Epithelial cell of proximal tubule (primary cell): Measurements from ENCODE around the gene MYO3B. TPM values are rescaled to one million over a fixed set of nuclear protein-coding genes. Genes with fewer than 3 reads are reported as not detected.
"Not testable (repeated sequence)": the region's sequence is repeated elsewhere in the genome, so short reads cannot be mapped to it uniquely, and the experiment has no call there.

Experiments used
- DNase-seq: peaks from one replicate; pipeline ENCODE4 v3.0.0-alpha.2; 2011; ENCODE audit warnings: low read depth
- H3K4me3 ChIP-seq: 2 replicates; pipeline ENCODE4 v1.5.1; 2011; ENCODE audit warnings: low read depth, mild to moderate bottlenecking, low read length
- total RNA-seq: library from RNA; depleted of rRNA; stranded (reverse); fragments of >200 nt; gene quantifications from 2 replicates; pipeline ENCODE4 v1.2.3, GENCODE V29; 2015
- TF ChIP-seq, protein P1 (sequence below): conservative IDR thresholded peaks from 2 replicates; pipeline ENCODE4 v1.5.1; 2012; ENCODE audit warnings: low read depth, mild to moderate bottlenecking, low read length

Gene MYO3B
- total RNA-seq, 1 donor from 2014 or later = 0.35 TPM

DNA sequence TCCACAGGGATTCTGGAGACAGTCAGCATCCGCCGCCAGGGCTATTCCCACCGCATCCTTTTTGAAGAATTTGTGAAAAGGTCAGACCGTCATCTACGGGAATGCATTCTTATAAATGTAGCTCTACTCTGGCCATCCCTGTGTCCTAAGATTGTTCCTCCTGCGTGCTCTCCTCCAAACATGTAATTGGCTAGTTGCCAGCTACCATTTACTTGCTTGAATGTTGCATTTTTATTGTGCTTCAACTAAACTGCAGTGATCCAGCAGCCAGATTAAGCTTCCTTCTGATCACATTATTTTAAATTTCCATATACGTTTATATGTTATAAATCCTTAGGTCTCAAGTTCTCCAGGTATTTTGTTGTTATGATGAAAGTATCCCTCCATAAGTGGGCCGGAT is 288.7 kb downstream of the MYO3B start:
- H3K4me3 ChIP-seq = no peak overlapping the region
- DNase-seq = no peak
- TF ChIP-seq, protein P1, sequence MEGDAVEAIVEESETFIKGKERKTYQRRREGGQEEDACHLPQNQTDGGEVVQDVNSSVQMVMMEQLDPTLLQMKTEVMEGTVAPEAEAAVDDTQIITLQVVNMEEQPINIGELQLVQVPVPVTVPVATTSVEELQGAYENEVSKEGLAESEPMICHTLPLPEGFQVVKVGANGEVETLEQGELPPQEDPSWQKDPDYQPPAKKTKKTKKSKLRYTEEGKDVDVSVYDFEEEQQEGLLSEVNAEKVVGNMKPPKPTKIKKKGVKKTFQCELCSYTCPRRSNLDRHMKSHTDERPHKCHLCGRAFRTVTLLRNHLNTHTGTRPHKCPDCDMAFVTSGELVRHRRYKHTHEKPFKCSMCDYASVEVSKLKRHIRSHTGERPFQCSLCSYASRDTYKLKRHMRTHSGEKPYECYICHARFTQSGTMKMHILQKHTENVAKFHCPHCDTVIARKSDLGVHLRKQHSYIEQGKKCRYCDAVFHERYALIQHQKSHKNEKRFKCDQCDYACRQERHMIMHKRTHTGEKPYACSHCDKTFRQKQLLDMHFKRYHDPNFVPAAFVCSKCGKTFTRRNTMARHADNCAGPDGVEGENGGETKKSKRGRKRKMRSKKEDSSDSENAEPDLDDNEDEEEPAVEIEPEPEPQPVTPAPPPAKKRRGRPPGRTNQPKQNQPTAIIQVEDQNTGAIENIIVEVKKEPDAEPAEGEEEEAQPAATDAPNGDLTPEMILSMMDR = no peak

DNA sequence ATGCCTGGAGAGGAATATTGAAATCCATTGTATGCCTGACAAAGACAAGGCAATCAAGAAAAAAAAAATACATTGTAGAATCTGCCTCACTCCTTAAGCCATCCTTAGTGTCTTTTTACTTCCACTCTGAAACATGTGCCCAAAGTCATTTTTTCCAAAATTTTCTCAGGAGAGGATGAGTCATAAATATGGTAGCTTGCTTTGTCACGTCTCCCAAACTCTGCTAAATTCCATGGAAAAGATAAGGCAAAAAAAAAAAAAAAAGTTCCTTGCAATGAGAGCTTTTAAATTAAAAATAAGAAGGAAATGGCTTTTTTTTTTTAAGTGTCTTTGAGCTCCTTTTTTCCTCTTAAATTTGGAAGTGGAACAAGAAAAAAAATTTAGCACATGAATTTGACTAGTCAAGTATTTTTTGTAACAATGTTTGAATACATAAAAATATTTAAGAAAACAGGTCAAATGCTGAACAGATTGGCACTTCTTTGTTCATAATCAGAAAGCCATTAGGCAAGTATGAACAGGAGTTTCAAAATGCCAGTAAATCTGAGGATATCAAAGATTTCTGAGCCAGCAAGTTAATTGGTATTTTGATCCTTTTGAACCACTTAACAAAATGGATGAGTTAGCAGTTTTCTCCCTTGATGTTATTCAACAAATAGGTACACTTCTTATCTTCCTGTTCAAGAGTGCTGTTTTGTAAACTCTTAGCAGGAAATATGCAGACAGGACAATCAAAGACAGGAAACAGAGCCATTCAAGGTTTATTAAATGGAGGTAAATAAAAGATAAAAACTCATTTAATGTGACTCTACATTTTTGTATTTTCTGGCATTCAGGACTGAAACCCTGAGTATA is 289.8 kb downstream of the MYO3B start:
- TF ChIP-seq, protein P1 = no peak
- no peak for DNase-seq
- no peak overlapping the region for H3K4me3 ChIP-seq

DNA sequence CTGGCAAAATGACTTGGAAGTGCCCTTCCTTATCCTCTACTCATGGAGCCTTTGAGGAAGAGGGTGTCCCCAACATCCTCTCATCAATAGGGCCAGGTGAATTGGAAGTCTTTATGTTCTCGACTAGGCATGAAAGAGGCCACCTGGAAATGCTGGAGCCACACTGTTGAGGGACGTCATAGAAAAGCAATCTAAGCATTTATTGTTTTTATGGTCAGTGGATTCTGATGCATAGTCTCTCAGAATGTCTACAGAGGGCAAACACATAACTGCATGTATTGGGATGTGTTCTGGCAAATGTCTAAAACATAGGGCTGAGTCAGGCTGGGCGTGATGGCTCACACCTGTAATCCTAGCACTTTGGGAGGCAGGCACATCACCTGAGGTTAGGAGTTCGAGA is 290.6 kb downstream of the MYO3B start:
- TF ChIP-seq, protein P1 = no peak
- no peak for DNase-seq
- no peak overlapping the region for H3K4me3 ChIP-seq

DNA sequence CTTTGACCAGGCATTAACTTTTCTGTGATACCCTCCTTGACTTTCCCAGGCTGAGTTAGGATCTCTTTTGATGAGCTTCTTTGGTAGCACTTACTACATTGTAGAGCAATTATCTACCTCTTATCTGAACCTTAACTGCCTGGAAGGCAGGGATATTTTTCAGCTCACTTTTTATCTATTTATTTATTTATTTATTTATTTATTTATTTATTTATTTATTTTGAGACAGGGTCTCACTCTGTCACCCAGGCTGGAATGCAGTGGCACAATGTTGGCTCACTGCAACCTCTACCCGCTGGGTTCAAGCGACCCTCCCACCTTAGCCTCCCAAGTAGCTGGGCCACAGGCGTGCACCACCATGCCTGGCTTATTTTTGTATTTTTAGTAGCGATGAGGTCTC is 294.6 kb downstream of the MYO3B start:
- DNase-seq, H3K4me3 ChIP-seq: not testable (repeated sequence)

DNA sequence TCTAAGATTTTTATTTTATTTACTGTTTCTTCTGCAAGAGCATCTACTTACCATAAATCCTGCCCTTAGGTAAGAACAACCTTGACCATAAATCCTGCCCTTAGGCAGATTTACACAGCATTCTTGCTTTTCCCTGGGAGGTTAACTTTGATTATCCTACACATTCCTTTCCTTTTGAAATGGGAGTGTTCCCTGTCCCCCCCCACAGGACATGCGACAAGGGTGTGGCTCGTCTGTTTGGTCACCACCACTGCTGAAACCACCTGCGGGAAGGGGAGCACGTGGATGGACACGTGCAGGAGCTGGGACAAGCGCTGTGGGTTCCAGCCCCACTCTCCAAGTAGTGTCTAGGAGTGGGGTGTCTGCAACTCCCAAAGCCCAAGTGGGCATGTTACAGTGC is 297.9 kb downstream of the MYO3B start:
- no peak overlapping the region for H3K4me3 ChIP-seq
- TF ChIP-seq, protein P1 = no peak
- DNase-seq = no peak

DNA sequence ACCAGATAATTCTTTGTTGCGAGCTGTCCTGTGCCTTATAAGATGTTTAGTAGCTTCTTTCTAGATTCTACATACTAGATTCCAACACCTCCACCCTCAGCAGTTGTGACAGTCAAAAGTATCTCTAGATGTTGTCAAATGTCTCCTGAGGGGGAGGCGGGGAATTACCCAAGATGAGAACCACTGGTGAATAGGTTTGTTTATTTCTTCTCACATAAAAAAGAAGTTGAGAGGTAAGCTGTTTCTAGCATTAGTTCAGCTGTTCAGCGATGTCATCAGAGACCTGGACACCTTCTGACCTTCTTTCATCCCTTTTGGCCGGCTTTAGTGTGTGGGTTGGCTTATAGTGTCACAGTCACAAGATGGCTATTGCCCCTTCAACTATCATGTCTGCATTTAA is 299.7 kb downstream of the MYO3B start:
- TF ChIP-seq, protein P1 = no peak
- no peak for DNase-seq
- H3K4me3 ChIP-seq = no peak overlapping the region

DNA sequence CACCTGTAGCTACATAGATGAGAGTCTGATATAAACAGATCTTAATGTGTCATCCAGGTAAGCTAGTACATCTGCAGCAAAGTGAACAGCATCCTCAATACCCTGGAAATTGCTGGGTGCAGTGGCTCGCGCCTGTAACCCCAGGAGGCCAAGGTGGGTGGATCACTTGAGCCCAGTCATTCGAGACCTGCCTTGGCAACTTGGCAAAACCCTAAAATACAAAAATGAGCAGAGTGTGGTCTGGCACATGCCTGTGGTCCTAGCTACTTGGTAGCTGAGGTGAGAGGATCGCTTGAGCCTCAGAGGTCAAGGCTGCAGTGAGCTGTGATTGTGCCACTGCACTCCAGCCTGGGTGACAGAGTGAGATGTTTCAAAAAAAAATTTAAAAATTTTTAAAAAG is 303.3 kb downstream of the MYO3B start:
- TF ChIP-seq, protein P1 = no peak
- no peak overlapping the region for H3K4me3 ChIP-seq
- no peak for DNase-seq
